Activated CD4-positive, alpha-beta T cell treated with anti-CD3 and anti-CD28 coated beads, Interleukin-2, Interleukin-4, amounts not matched to agents 100 ng/mL and 50 ng/mL, durations not matched to agents 16 hours and 8 hours (primary cell): ENCODE measurements around the gene PSMC3.

Experiments
- DNase-seq: peaks from one replicate; pipeline ENCODE4 v3.0.0-alpha.2; 2020; ENCODE audit warnings: low spot score

PSMC3 gene

GRCh38 chr11:47375546-47376085 is 50.6 kb downstream of the PSMC3 start:
- no peak for DNase-seq

- DNase-seq, result no peak
These were observed 51.2 kb downstream of the PSMC3 start for GRCh38 chr11:47375020-47375419.

GRCh38 chr11:47374720-47375019 is 51.6 kb downstream of the PSMC3 start:
- DNase-seq, result no peak

GRCh38 chr11:47373876-47374719 is 52.1 kb downstream of the PSMC3 start:
- DNase-seq, result peak; percentile 83

- DNase-seq, result no peak
These were observed 53.8 kb downstream of the PSMC3 start for GRCh38 chr11:47372422-47372821.

- DNase-seq, result no peak
These were observed 56.6 kb downstream of the PSMC3 start for GRCh38 chr11:47369676-47370075.
